ENCODE measurements around the gene CLP1.
"Not testable (repeated sequence)": the region's sequence is repeated elsewhere in the genome, so short reads cannot be mapped to it uniquely, and the experiment has no call there.

The CLP1 gene

GRCh38 chr11:57640068-57640800 is 17.3 kb upstream of the CLP1 start:
- in situ Hi-C loops (cut with MboI; ENCODE audit: low sequenced_read_pairs), result loop anchor here (5.0 to 10.0 kb wide), 2 partner anchors 73 to 295 kb away; partner anchors contain the start of gene UBE2L6

GRCh38 chr11:57641011-57641807 is 16.4 kb upstream of the CLP1 start:
- in situ Hi-C loops (cut with MboI; ENCODE audit: low sequenced_read_pairs), result loop anchor here (5.0 to 10.0 kb wide), 2 partner anchors 74 to 296 kb away; partner anchors contain the start of gene UBE2L6

GRCh38 chr11:57643802-57644201 is 13.8 kb upstream of the CLP1 start:
- in situ Hi-C loops (cut with MboI; ENCODE audit: low sequenced_read_pairs), result loop anchor here (5.0 to 10.0 kb wide), 2 partner anchors 77 to 299 kb away; partner anchors contain the start of gene UBE2L6

GRCh38 chr11:57644748-57645688 is 12.5 kb upstream of the CLP1 start:
- in situ Hi-C loops (cut with MboI; ENCODE audit: low sequenced_read_pairs), result loop anchor here (5.0 to 10.0 kb wide), 2 partner anchors 78 to 300 kb away; partner anchors contain the start of gene UBE2L6

DNA sequence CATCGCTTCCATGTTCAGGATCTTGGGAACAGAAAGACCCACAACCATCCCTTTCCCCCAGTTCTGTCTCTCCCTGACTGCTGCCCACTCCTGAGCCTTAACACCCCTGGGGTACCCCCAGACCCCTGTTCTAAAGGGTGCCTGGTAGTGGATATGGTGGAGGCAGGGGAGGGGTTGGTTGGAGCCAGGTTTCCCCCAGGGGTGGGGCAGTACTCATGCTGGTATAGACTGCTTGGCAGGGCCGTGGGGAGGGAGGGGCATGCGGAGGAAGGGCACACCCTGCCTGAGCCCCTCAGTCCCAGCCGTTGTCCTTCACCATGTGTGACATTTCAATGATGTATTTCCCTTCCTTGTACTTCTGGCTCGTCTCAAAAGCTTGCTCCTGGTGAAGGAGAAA is 11.9 kb upstream of the CLP1 start:
- in situ Hi-C loops (cut with MboI; ENCODE audit: low sequenced_read_pairs), result loop anchor here (10.0 kb wide), 1 partner anchor 301 kb away; no protein-coding TSS in a partner anchor

GRCh38 chr11:57646194-57646798 is 11.3 kb upstream of the CLP1 start:
- in situ Hi-C loops (cut with MboI; ENCODE audit: low sequenced_read_pairs), result loop anchor here (10.0 kb wide), 1 partner anchor 301 kb away; no protein-coding TSS in a partner anchor

DNA sequence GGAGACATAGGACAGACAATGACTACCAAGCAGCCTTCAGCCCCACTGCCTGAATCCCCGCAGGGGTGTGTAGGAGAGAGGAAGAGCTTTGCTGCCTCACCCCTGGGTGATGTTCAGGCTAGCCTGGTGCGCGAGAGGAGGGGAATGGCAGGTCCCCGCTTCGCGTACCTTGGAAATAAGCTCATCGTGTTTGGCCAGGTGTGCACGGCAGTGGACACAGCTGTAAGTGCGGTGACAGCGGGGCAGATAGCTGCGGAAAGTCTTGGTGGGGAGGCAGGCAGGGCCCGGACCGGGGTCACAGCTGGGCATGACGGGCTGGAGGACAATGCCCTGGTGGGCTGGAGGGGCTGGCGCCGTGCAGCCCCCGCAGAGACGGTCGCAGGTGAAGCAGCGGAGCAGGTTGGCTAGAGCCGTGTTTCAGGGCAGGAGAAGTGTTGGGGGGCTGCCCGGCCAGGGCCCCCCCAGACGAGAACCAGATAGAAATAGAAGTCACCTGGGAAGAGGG is 10.7 kb upstream of the CLP1 start:
- in situ Hi-C loops (cut with MboI; ENCODE audit: low sequenced_read_pairs), result loop anchor here (10.0 kb wide), 1 partner anchor 302 kb away; no protein-coding TSS in a partner anchor

DNA sequence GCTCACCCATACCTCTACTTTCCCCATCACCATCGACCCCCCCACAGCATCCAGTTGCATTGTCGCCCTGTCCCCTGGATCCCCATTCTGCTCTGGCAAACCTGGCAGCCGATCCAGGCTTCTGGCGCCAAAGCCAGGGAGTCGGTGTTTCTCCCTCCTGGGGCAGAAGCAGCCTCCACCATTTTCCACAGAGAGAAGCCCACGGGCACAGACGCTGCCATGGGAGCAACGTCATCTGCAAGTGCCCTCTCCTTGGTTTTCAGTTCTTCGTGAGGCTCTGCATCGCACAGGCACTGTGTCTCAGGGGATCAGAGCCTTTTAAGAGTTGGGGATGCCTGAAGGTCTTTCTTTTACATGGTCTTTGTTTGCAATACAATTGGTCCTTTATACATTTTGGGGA is 10.2 kb upstream of the CLP1 start:
- in situ Hi-C loops (cut with MboI; ENCODE audit: low sequenced_read_pairs), result loop anchor here (10.0 kb wide), 1 partner anchor 303 kb away; no protein-coding TSS in a partner anchor

GRCh38 chr11:57647960-57648800 is 9.4 kb upstream of the CLP1 start:
- in situ Hi-C loops (cut with MboI; ENCODE audit: low sequenced_read_pairs), result loop anchor here (10.0 kb wide), 1 partner anchor 303 kb away; no protein-coding TSS in a partner anchor

- in situ Hi-C loops (cut with MboI; ENCODE audit: low sequenced_read_pairs), result loop anchor here (10.0 kb wide), 1 partner anchor 304 kb away; no protein-coding TSS in a partner anchor
Observed at GRCh38 chr11:57648801-57649735, 8.5 kb upstream of the CLP1 start.

DNA sequence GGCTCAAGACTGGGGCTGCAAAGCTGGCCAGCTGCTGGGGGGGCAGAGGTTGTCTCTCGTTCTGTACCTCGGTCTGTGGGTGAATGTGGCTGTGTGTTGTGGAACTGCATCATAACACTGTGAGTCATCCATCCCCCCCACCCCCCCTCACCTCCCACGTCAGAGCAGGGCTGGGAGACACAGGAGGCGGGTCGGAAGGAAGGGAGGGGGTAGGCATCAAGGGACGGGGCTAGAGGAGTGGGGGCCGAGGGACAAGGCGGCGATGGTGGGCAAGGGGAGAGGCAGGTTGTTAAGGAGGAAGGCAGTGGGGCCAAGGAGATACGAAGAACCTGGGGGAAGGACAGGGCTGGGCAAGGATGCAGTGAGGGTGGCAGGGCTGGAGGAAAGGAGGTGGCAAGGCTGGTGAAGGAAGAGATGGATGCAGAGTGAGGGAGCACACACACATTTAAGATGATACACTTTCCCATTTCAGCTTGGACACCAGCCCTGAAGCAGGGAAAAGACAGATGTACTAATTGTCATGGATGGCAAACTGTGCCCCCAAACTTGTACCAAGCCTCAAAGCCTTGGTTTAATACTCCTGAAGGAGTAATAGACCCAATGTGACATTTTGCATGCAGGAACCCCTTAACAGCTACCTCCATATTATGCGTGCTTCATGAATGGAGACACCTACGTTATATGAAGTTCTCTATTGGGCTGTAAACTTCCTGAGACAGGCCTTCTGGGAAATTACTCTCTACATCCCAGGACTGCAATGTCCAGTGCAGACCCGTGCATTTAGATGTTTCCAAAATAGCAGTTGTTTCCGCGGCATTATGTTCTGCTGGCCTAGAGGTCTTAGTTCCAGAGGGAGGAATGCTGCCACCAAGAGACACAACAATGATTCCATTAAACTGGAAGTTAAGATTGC is 7.5 kb upstream of the CLP1 start, which contains the start of gene YPEL4:
Gene YPEL4, minus strand, starts transcription at position 87 of the 913 bp plus-strand sequence. CDS start 2,805 bp downstream, outside the sequence.
- in situ Hi-C loops (cut with MboI; ENCODE audit: low sequenced_read_pairs), result loop anchor here (10.0 kb wide), 1 partner anchor 305 kb away; no protein-coding TSS in a partner anchor

DNA sequence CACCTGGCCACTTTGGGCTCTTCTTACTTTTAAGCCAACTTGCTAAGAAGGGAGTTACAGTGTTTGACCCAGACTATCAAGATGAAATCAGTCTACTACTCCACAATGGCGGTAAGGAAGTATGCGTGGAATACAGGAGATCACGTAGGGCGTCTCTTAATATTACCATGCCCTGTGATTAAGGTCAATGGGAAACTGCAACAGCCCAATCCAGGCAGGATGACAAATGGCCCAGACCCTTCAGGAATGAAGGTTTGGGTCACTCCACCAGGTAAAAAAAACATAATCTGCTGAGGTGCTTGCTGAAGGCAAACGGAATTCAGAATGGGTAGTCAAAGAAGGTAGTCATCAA is 6.8 kb upstream of the CLP1 start:
- in situ Hi-C loops (cut with MboI; ENCODE audit: low sequenced_read_pairs), result no loop called here

DNA sequence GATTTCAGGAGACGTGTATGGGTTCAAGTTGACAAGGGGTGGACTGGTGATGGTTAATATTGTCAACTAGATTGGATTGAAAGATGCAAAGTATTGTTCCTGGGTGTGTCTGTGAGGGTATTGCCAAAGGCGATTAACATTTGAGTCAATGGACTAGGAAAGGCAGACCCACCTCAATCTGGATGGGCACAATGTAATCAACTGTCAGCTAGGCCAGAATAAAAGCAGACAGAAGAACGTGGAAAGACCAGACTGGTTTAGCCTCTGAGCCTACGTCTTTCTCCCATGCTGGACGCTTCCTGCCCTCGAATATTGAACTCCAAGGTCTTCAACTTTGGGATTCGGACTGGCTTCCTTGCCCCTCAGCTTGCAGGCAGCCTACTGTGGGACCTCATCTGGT is 6.2 kb upstream of the CLP1 start:
- in situ Hi-C loops (cut with MboI; ENCODE audit: low sequenced_read_pairs), result no loop called here

GRCh38 chr11:57652230-57652629 is 5.3 kb upstream of the CLP1 start:
- in situ Hi-C loops (cut with MboI; ENCODE audit: low sequenced_read_pairs), result not testable (repeated sequence)

GRCh38 chr11:57652662-57653061 is 4.9 kb upstream of the CLP1 start:
- in situ Hi-C loops (cut with MboI; ENCODE audit: low sequenced_read_pairs), result no loop called here

- in situ Hi-C loops (cut with MboI; ENCODE audit: low sequenced_read_pairs), result no loop called here
Observed at GRCh38 chr11:57653163-57653562, 4.4 kb upstream of the CLP1 start.

GRCh38 chr11:57656885-57657193 is 723 bp upstream of the CLP1 start:
- in situ Hi-C loops (cut with MboI; ENCODE audit: low sequenced_read_pairs), result no loop called here
